IMR-90 (cell line): ENCODE measurements around the gene BMERB1. TPM values are rescaled to one million over a fixed set of nuclear protein-coding genes. Genes with fewer than 3 reads are reported as not detected.

Experiments used
- ATAC-seq: fragments of 200-7000 bp; cut with Tn5 transposase; 2 replicates; pipeline ENCODE4 v1.9.1; 2020; ENCODE audit warnings: low read depth, mild to moderate bottlenecking, moderate library complexity
- BruUV-seq: library from RNA; stranded (reverse); fragments of 400-500 nt; replicated peaks from 2 replicates; lab custom pipeline; 2021; lab: Mats Ljungman, UMichigan
- CTCF ChIA-PET: fragments of 300-600 bp; formaldehyde crosslinking; extraction: SDS; loops from one replicate; lab custom pipeline; 2021; ENCODE audit warnings: antibody characterized with exemption; lab: Yijun Ruan, JAX
- POLR2A ChIA-PET: fragments of 300-600 bp; sonication (Branson Sonifier 250); formaldehyde crosslinking; loops from one replicate; lab custom pipeline; 2022; ENCODE audit warnings: antibody characterized with exemption; ENCODE audit not compliant: unreplicated experiment; lab: Charles Lee
- DNase-seq: peaks from one replicate; pipeline ENCODE4 v3.0.0; 2013
- H2AFZ ChIP-seq: replicated peaks from 2 replicates; pipeline ENCODE3; 2013; ENCODE audit warnings: low read length, mild to moderate bottlenecking; ENCODE audit not compliant: poor library complexity
- H2AK5ac ChIP-seq: 2 replicates; pipeline ENCODE4 v1.6.1; 2013; ENCODE audit warnings: low read depth, low read length, inconsistent platforms
- H2AK9ac ChIP-seq: replicated peaks from 2 replicates; pipeline ENCODE3; 2013; ENCODE audit warnings: mild to moderate bottlenecking, low read depth, low read length, moderate library complexity; ENCODE audit not compliant: poor library complexity
- H2BK120ac ChIP-seq: 2 replicates; pipeline ENCODE4 v1.6.1; 2013; ENCODE audit warnings: low read depth, low read length, inconsistent platforms
- H2BK15ac ChIP-seq: 3 replicates; pipeline ENCODE4 v1.6.1; 2013; ENCODE audit warnings: low read depth, low read length, inconsistent platforms
- H2BK20ac ChIP-seq: 2 replicates; pipeline ENCODE4 v1.6.1; 2013; ENCODE audit warnings: low read depth, mild to moderate bottlenecking, inconsistent platforms, low read length, moderate library complexity
- H2BK5ac ChIP-seq: 2 replicates; pipeline ENCODE4 v1.6.1; 2013; ENCODE audit warnings: mild to moderate bottlenecking, low read depth, low read length, inconsistent platforms; ENCODE audit not compliant: poor library complexity, severe bottlenecking
- H3K14ac ChIP-seq: replicated peaks from 2 replicates; pipeline ENCODE4 v1.6.1; 2013; ENCODE audit warnings: low read depth, low read length, inconsistent platforms
- H3K18ac ChIP-seq: 2 replicates; pipeline ENCODE4 v1.6.1; 2013; ENCODE audit warnings: low read depth, low read length, control low read depth
- H3K23ac ChIP-seq: 2 replicates; pipeline ENCODE4 v1.6.1; 2013; ENCODE audit warnings: low read depth, low read length, inconsistent platforms
- H3K27ac ChIP-seq: 2 replicates; pipeline ENCODE4 v1.5.1; 2013; ENCODE audit warnings: mild to moderate bottlenecking, control low read depth, low read length; ENCODE audit not compliant: insufficient read depth
- H3K27me3 ChIP-seq: 2 replicates; pipeline ENCODE4 v1.6.1; 2013; ENCODE audit warnings: low read length; ENCODE audit not compliant: control insufficient read depth, insufficient read depth
- H3K36me3 ChIP-seq: 2 replicates; pipeline ENCODE4 v1.6.1; 2013; ENCODE audit warnings: low read length, mixed read lengths; ENCODE audit not compliant: control insufficient read depth, insufficient read depth
- H3K4ac ChIP-seq: 2 replicates; pipeline ENCODE4 v1.6.1; 2013; ENCODE audit warnings: low read depth, low read length, inconsistent platforms
- H3K4me1 ChIP-seq: 2 replicates; pipeline ENCODE4 v1.6.1; 2013; ENCODE audit warnings: low read length, mixed read lengths; ENCODE audit not compliant: control insufficient read depth, insufficient read depth
- H3K4me2 ChIP-seq: 2 replicates; pipeline ENCODE4 v1.6.1; 2013; ENCODE audit warnings: low read depth, mild to moderate bottlenecking, control low read depth, low read length, moderate library complexity
- H3K4me3 ChIP-seq: 2 replicates; pipeline ENCODE4 v1.5.1; 2013; ENCODE audit warnings: low read depth, mild to moderate bottlenecking, control low read depth, low read length, moderate library complexity; ENCODE audit not compliant: insufficient read depth
- H3K56ac ChIP-seq: 2 replicates; pipeline ENCODE4 v1.6.1; 2013; ENCODE audit warnings: low read length, inconsistent platforms; ENCODE audit not compliant: insufficient read depth; ENCODE audit errors: extremely low read depth
- H3K79me1 ChIP-seq, 2 experiments: 2 replicates each; pipeline ENCODE4 v1.6.1; 2013; ENCODE audit warnings: low read length in 2 of 2, inconsistent platforms in 1 of 2, low read depth in 1 of 2
- H3K9ac ChIP-seq: 2 replicates; pipeline ENCODE4 v1.6.1; 2013; ENCODE audit warnings: low read depth, low read length, control low read depth
- H3K9me1 ChIP-seq: 2 replicates; pipeline ENCODE4 v1.6.1; 2013; ENCODE audit warnings: low read length, inconsistent platforms; ENCODE audit not compliant: insufficient read depth
- H3K9me3 ChIP-seq: 2 replicates; pipeline ENCODE4 v1.6.1; 2013; ENCODE audit warnings: low read length; ENCODE audit not compliant: control insufficient read depth, insufficient read depth
- H4K20me1 ChIP-seq: 2 replicates; pipeline ENCODE4 v1.6.1; 2013; ENCODE audit warnings: low read length, inconsistent platforms; ENCODE audit not compliant: insufficient read depth
- H4K5ac ChIP-seq: 2 replicates; pipeline ENCODE4 v1.6.1; 2013; ENCODE audit warnings: mild to moderate bottlenecking, low read depth, low read length, control low read depth
- H4K8ac ChIP-seq, 2 experiments: 2 replicates each; pipeline ENCODE4 v1.6.1; 2013; ENCODE audit warnings: low read depth in 2 of 2, low read length in 2 of 2, control low read depth in 1 of 2, inconsistent platforms in 1 of 2
- H4K91ac ChIP-seq: 2 replicates; pipeline ENCODE4 v1.6.1; 2013; ENCODE audit warnings: low read depth, low read length, inconsistent platforms; ENCODE audit not compliant: insufficient read depth
- BHLHE40 ChIP-seq: fragments of 150-350 bp; IDR thresholded peaks from 2 replicates; pipeline ENCODE4 v1.6.1; 2016; ENCODE audit warnings: mild to moderate bottlenecking, low read depth, low read length
- CEBPB ChIP-seq: IDR thresholded peaks from 2 replicates; pipeline ENCODE4 v1.6.1; 2012; ENCODE audit warnings: low read depth, low read length, improper control_type of control experiment
- CHD1 ChIP-seq: IDR thresholded peaks from 2 replicates; pipeline ENCODE4 v1.6.1; 2012; ENCODE audit warnings: low read depth, low read length, improper control_type of control experiment
- FOS ChIP-seq: fragments of 150-350 bp; IDR thresholded peaks from 2 replicates; pipeline ENCODE4 v1.6.1; 2016; ENCODE audit warnings: low read depth, low read length
- MAFK ChIP-seq: IDR thresholded peaks from 2 replicates; pipeline ENCODE4 v1.6.1; 2012; ENCODE audit warnings: low read depth, low read length, improper control_type of control experiment
- MAZ ChIP-seq: IDR thresholded peaks from 2 replicates; pipeline ENCODE4 v1.6.1; 2012; ENCODE audit warnings: low read depth, mild to moderate bottlenecking, low read length, improper control_type of control experiment, moderate library complexity, borderline replicate concordance
- MXI1 ChIP-seq: IDR thresholded peaks from 2 replicates; pipeline ENCODE4 v1.6.1; 2012; ENCODE audit warnings: low read depth, mild to moderate bottlenecking, low read length, moderate library complexity, borderline replicate concordance
- NFE2L2 ChIP-seq: fragments of 150-350 bp; IDR thresholded peaks from 2 replicates; pipeline ENCODE4 v1.6.1; 2016; ENCODE audit warnings: low read depth, mild to moderate bottlenecking, low read length
- POLR2A ChIP-seq: IDR thresholded peaks from 2 replicates; pipeline ENCODE4 v1.6.1; 2012; ENCODE audit warnings: mild to moderate bottlenecking, low read depth, low read length
- RAD21 ChIP-seq: IDR thresholded peaks from 2 replicates; pipeline ENCODE4 v1.6.1; 2012; ENCODE audit warnings: low read length, improper control_type of control experiment
- RCOR1 ChIP-seq: IDR thresholded peaks from 2 replicates; pipeline ENCODE4 v1.6.1; 2012; ENCODE audit warnings: mild to moderate bottlenecking, low read length, improper control_type of control experiment; ENCODE audit not compliant: insufficient replicate concordance
- RFX5 ChIP-seq: IDR thresholded peaks from 2 replicates; pipeline ENCODE4 v1.8.0; 2012; ENCODE audit warnings: low read depth, mild to moderate bottlenecking, low read length, moderate library complexity
- SMC3 ChIP-seq: fragments of 150-350 bp; IDR thresholded peaks from 2 replicates; pipeline ENCODE4 v1.6.1; 2016; ENCODE audit warnings: low read depth, mild to moderate bottlenecking, antibody characterized with exemption, low read length, moderate library complexity
- dilution Hi-C: fragments of 300-500 bp; cut with HindIII; formaldehyde crosslinking; loops from one replicate; pipeline ENCODE4 v1.14.3; 2018; ENCODE audit warnings: low sequenced_read_pairs; ENCODE audit not compliant: unreplicated experiment
- in situ Hi-C: fragments of 300-500 bp; cut with MboI; formaldehyde crosslinking; loops from 3 replicates; pipeline ENCODE4 v1.14.3; 2019; ENCODE audit warnings: low sequenced_read_pairs, inconsistent platforms, mixed read lengths
- intact Hi-C: fragments of 100-400 bp; cut with micrococcal nuclease; formaldehyde crosslinking; loops from 2 replicates; pipeline ENCODE4 v1.10.0; 2022
- polyA plus RNA-seq, 3 experiments: library from polyadenylated mRNA; depleted of rRNA; stranded (reverse); fragments of >200 nt; gene quantifications; 2 replicates each; pipeline ENCODE4 v1.2.3, GENCODE V29; 2012; ENCODE audit warnings: low replicate concordance in 1 of 3
- total RNA-seq: library from RNA; depleted of rRNA; stranded (reverse); fragments of >200 nt; gene quantifications from 2 replicates; pipeline ENCODE4 v1.2.3, GENCODE V29; 2012
- TF ChIP-seq, protein P1 (sequence below): conservative IDR thresholded peaks from 2 replicates; pipeline ENCODE4 v1.5.1; 2012; ENCODE audit warnings: mild to moderate bottlenecking, low read depth, low read length, improper control_type of control experiment
- TF ChIP-seq, protein P2 (sequence below): fragments of 150-350 bp; IDR thresholded peaks from 2 replicates; pipeline ENCODE4 v1.6.1; 2016; ENCODE audit warnings: low read depth, mild to moderate bottlenecking, low read length, moderate library complexity, borderline replicate concordance
- TF ChIP-seq, protein P3 (sequence below): fragments of 150-350 bp; IDR thresholded peaks from 2 replicates; pipeline ENCODE4 v1.6.1; 2017; ENCODE audit warnings: mild to moderate bottlenecking, antibody characterized with exemption, low read length, low read depth

BMERB1 gene
- total and polyA plus RNA-seq, 2 of the 4 experiments (the other 2 are of a cell fraction), result 22.6 to 32.9 TPM

DNA sequence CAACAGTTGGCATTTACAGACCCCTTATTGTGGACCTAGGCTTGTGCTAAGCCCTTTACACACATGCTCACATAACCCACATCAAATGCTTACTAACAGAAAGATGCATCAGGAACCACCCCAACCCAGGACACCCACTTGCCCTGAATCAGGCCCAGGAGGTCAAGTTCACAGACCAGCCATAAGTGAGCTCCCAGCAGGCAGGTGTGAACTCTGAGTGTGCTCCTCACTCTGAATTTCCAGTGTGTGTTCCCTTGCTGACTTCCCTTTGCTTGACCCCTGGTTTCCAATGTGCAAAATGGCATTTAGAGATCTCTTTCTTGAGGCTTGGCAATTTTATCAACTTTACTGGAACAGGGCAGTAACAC, 87.0 kb downstream of the BMERB1 start:
- Histone ChIP-seq H3K79me1 (peaks cover 16 to 21% of the 10 kb centered on the region in 2 experiments), H2AK9ac (no peak overlapping the region), H3K27me3 (no peaks in the 10 kb centered on the region), H3K4me1 (peaks cover 7% of the 10 kb centered on the region), H2BK15ac (no peak overlapping the region), H2BK5ac (no peak overlapping the region), H3K9ac (no peak overlapping the region), H4K91ac (no peak overlapping the region), H3K23ac (no peak overlapping the region), H4K5ac (no peak overlapping the region), H3K27ac (no peak overlapping the region), H3K4me2 (no peak overlapping the region), H3K4ac (no peak overlapping the region), H3K18ac (no peak overlapping the region), H2AK5ac (no peak overlapping the region), H2BK20ac (no peak overlapping the region), H2AFZ (no peak overlapping the region), H3K56ac (no peak overlapping the region), H4K8ac (no peak overlapping the region), H3K9me3 (no peaks in the 10 kb centered on the region), H3K14ac (no peak overlapping the region), H3K4me3 (no peak overlapping the region), H4K20me1 (peaks cover 13% of the 10 kb centered on the region), H3K9me1 (peaks cover 11% of the 10 kb centered on the region), H2BK120ac (no peak overlapping the region), H3K36me3 (peaks cover 10% of the 10 kb centered on the region; the same call in 1 of the 2 replicates)
- dilution Hi-C loops, result no loop called here
- BruUV-seq, result no TSS peak
- ChIA-PET CTCF (no interaction called here), POLR2A (no interaction called here)
- in situ Hi-C loops, result no loop called here
- intact Hi-C loops, result no loop called here
- ATAC-seq (no peak), DNase-seq (no peak)
- TF ChIP-seq RAD21 (no peak), CHD1 (no peak), BHLHE40 (no peak), FOS (no peak), SMC3 (no peak), MAFK (no peak), POLR2A (no peak), RFX5 (no peak), MAZ (no peak), MXI1 (no peak), RCOR1 (no peak), CEBPB (no peak), NFE2L2 (no peak)
- TF ChIP-seq, protein P1, sequence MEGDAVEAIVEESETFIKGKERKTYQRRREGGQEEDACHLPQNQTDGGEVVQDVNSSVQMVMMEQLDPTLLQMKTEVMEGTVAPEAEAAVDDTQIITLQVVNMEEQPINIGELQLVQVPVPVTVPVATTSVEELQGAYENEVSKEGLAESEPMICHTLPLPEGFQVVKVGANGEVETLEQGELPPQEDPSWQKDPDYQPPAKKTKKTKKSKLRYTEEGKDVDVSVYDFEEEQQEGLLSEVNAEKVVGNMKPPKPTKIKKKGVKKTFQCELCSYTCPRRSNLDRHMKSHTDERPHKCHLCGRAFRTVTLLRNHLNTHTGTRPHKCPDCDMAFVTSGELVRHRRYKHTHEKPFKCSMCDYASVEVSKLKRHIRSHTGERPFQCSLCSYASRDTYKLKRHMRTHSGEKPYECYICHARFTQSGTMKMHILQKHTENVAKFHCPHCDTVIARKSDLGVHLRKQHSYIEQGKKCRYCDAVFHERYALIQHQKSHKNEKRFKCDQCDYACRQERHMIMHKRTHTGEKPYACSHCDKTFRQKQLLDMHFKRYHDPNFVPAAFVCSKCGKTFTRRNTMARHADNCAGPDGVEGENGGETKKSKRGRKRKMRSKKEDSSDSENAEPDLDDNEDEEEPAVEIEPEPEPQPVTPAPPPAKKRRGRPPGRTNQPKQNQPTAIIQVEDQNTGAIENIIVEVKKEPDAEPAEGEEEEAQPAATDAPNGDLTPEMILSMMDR, result no peak
- TF ChIP-seq, protein P2, sequence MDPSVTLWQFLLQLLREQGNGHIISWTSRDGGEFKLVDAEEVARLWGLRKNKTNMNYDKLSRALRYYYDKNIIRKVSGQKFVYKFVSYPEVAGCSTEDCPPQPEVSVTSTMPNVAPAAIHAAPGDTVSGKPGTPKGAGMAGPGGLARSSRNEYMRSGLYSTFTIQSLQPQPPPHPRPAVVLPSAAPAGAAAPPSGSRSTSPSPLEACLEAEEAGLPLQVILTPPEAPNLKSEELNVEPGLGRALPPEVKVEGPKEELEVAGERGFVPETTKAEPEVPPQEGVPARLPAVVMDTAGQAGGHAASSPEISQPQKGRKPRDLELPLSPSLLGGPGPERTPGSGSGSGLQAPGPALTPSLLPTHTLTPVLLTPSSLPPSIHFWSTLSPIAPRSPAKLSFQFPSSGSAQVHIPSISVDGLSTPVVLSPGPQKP, result no peak
- TF ChIP-seq, protein P3, sequence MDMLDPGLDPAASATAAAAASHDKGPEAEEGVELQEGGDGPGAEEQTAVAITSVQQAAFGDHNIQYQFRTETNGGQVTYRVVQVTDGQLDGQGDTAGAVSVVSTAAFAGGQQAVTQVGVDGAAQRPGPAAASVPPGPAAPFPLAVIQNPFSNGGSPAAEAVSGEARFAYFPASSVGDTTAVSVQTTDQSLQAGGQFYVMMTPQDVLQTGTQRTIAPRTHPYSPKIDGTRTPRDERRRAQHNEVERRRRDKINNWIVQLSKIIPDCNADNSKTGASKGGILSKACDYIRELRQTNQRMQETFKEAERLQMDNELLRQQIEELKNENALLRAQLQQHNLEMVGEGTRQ, result no peak
